Transverse colon (tissue), 4 donors: ENCODE results near the gene ARHGAP44.

Source experiments
- POLR2A ChIP-seq: fragments of 450-650 bp; IDR thresholded peaks from one replicate; pipeline ENCODE4 v1.6.1; 2016; ENCODE audit warnings: antibody characterized with exemption, mild to moderate bottlenecking, moderate library complexity
- POLR2AphosphoS5 ChIP-seq, 3 donors: sonication (generic); formaldehyde crosslinking; IDR thresholded peaks; one replicate each; pipeline ENCODE4 v1.6.1; 2016; ENCODE audit warnings: antibody characterized with exemption in 3 of 3
- TF ChIP-seq, protein P1 (sequence below), 5 experiments: fragments of 200-600 bp in 3 of 5; fragments of 450-650 bp in 2 of 5; sonication (generic) in 3 of 5; IDR thresholded peaks; 1 replicate in 2 of 5; 2 replicates in 3 of 5; pipeline ENCODE4 v1.5.1; 2016 to 2017; ENCODE audit warnings: antibody characterized with exemption in 5 of 5, inconsistent platforms in 3 of 5, mild to moderate bottlenecking in 2 of 5, moderate library complexity in 1 of 5

DNA sequence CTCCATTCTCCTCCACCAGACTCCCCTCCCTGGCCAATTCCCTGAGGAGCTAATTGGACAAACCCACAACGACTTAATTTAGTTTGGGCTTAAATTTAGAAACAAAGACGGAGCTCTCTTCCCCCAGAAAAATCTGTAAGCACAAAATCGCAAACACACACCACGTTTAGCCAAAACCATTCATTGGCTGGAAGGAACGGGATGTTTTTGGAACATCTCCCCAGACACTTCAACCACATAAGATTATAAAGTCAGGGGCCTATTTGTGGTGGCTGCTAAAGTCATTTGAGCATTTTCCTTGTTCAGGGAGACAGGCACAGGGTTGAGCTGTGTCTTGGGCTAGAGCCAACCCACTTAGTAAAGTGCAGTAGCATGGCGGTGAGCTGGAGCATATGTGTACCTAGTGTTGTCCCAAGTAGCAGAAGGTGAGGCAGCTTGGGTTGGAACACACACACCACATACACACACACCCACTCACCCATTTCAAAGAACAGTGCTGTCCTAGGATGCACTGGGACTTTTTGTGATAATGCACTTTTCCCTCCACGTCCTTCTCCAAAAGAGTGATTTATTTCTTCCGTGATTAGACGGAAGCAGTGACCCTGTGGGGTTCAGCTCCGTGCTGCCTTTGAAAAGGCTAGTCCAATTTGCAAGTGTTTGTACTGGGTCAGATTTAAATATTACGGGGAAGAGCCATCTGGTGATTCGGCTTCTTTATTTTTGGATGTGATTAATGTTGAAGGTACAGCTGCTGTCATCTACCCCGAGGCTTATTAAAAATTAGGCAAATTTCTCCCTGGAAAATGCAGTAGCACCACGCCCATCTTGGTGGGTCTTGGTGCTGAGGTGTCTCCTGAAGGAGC, 196.4 kb downstream of the ARHGAP44 start:
- TF ChIP-seq POLR2AphosphoS5 (IDR thresholded peaks at IDR 0.05): no peak
- TF ChIP-seq, protein P1, sequence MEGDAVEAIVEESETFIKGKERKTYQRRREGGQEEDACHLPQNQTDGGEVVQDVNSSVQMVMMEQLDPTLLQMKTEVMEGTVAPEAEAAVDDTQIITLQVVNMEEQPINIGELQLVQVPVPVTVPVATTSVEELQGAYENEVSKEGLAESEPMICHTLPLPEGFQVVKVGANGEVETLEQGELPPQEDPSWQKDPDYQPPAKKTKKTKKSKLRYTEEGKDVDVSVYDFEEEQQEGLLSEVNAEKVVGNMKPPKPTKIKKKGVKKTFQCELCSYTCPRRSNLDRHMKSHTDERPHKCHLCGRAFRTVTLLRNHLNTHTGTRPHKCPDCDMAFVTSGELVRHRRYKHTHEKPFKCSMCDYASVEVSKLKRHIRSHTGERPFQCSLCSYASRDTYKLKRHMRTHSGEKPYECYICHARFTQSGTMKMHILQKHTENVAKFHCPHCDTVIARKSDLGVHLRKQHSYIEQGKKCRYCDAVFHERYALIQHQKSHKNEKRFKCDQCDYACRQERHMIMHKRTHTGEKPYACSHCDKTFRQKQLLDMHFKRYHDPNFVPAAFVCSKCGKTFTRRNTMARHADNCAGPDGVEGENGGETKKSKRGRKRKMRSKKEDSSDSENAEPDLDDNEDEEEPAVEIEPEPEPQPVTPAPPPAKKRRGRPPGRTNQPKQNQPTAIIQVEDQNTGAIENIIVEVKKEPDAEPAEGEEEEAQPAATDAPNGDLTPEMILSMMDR (IDR thresholded peaks at IDR 0.05): no peak
- TF ChIP-seq POLR2A: no peak
